Measurements from ENCODE around the gene PRR36. TPM values are rescaled to one million over a fixed set of nuclear protein-coding genes. Genes with fewer than 3 reads are reported as not detected.

PRR36 gene
- total and polyA plus RNA-seq, 2 donors (not counting 1 experiment from before 2014, with no cell fraction given) = 0.01 TPM; not detected in 1

- H3K79me2 ChIP-seq (ENCODE audit: control insufficient read depth, insufficient read depth, low read length) = peaks cover 13% of the 10 kb centered on the region
- no peaks in the 10 kb centered on the region for H3K27me3 ChIP-seq (replicated peaks in 1 of 4; ENCODE audit: control extremely low read depth in 1 of 4, control insufficient read depth in 3 of 4, insufficient read depth in 4 of 4, low read length in 3 of 4)
- ChIA-PET CTCF (no interaction called here), POLR2A (no interaction called here)
- no peak overlapping the region for H3K4me2 ChIP-seq (replicated peaks; ENCODE audit: low read depth, low read length, poor library complexity, severe bottlenecking)
- no peak overlapping the region for H3K4me3 ChIP-seq (ENCODE audit: control extremely low read depth in 1 of 5, extremely low read depth in 1 of 5, insufficient read depth in 1 of 5, low read depth in 2 of 5, low read length in 4 of 5)
- H2AFZ ChIP-seq (ENCODE audit: insufficient read depth, low read depth, low read length, poor library complexity, severe bottlenecking) = no peak overlapping the region
- Mint-ChIP-seq H3K27me3 (no peaks in the 10 kb centered on the region), H3K4me3 (no peak overlapping the region), H3K9me3 (ENCODE audit: insufficient read depth) (no peaks in the 10 kb centered on the region), H3K4me1 (no peaks in the 10 kb centered on the region), H3K27ac (no peak overlapping the region)
- no peak overlapping the region for H3K9ac ChIP-seq (ENCODE audit: low read length)
- no peak for DNase-seq
- WGBS (ENCODE audit: insufficient coverage) = 95% methylated on average over 13 of the region's 19 CpGs
- TF ChIP-seq EZH2 (IDR thresholded peaks at IDR 0.05; ENCODE audit: borderline replicate concordance, insufficient read depth, low read depth, low read length, poor library complexity, severe bottlenecking) (no peak), CTCF (IDR thresholded peaks at IDR 0.05) (no peak)
- H3K9me3 ChIP-seq (ENCODE audit: control extremely low read depth in 1 of 3, control insufficient read depth in 2 of 3, insufficient read depth in 1 of 3, low read length in 2 of 3) = no peaks in the 10 kb centered on the region
- H4K20me1 ChIP-seq (ENCODE audit: control insufficient read depth, insufficient read depth, low read length, poor library complexity, severe bottlenecking) = peaks cover 11% of the 10 kb centered on the region
- no peaks in the 10 kb centered on the region for H3K4me1 ChIP-seq (ENCODE audit: control insufficient read depth in 2 of 2, insufficient read depth in 2 of 2, low read length in 2 of 2)
- H3K27ac ChIP-seq (ENCODE audit: low read length in 2 of 2) = no peak overlapping the region
- no peaks in the 10 kb centered on the region for H3K36me3 ChIP-seq (replicated peaks in 1 of 2; ENCODE audit: control extremely low read depth in 1 of 2, control insufficient read depth in 1 of 2, extremely low read depth in 1 of 2, insufficient read depth in 2 of 2, low read length in 1 of 2)
- intact Hi-C loops (cut with micrococcal nuclease) = no loop called here
- no peak for ATAC-seq (ENCODE audit: low read depth)
Observed at GRCh38 chr19:7846155-7846646, 28.0 kb downstream of the PRR36 start.

- Histone ChIP-seq H3K9me3 (ENCODE audit: control extremely low read depth in 1 of 3, control insufficient read depth in 2 of 3, insufficient read depth in 1 of 3, low read length in 2 of 3) (peaks cover 0 to 1% (median 0%) of the 10 kb centered on the region in 3 donors), H3K27ac (ENCODE audit: low read length in 2 of 2) (no peak overlapping the region), H3K4me3 (ENCODE audit: control extremely low read depth in 1 of 5, extremely low read depth in 1 of 5, insufficient read depth in 1 of 5, low read depth in 2 of 5, low read length in 4 of 5) (no peak overlapping the region), H2AFZ (ENCODE audit: insufficient read depth, low read depth, low read length, poor library complexity, severe bottlenecking) (no peak overlapping the region), H3K36me3 (replicated peaks in 1 of 2; ENCODE audit: control extremely low read depth in 1 of 2, control insufficient read depth in 1 of 2, extremely low read depth in 1 of 2, insufficient read depth in 2 of 2, low read length in 1 of 2) (no peaks in the 10 kb centered on the region), H3K4me2 (replicated peaks; ENCODE audit: low read depth, low read length, poor library complexity, severe bottlenecking) (no peak overlapping the region), H4K20me1 (ENCODE audit: control insufficient read depth, insufficient read depth, low read length, poor library complexity, severe bottlenecking) (peaks cover 11% of the 10 kb centered on the region), H3K4me1 (ENCODE audit: control insufficient read depth in 2 of 2, insufficient read depth in 2 of 2, low read length in 2 of 2) (no peaks in the 10 kb centered on the region), H3K9ac (ENCODE audit: low read length) (no peak overlapping the region), H3K27me3 (replicated peaks in 1 of 4; ENCODE audit: control extremely low read depth in 1 of 4, control insufficient read depth in 3 of 4, insufficient read depth in 4 of 4, low read length in 3 of 4) (no peaks in the 10 kb centered on the region), H3K79me2 (ENCODE audit: control insufficient read depth, insufficient read depth, low read length) (peaks cover 13% of the 10 kb centered on the region)
- TF ChIP-seq CTCF (IDR thresholded peaks at IDR 0.05) (no peak), EZH2 (IDR thresholded peaks at IDR 0.05; ENCODE audit: borderline replicate concordance, insufficient read depth, low read depth, low read length, poor library complexity, severe bottlenecking) (no peak)
- Mint-ChIP-seq H3K4me1 (no peaks in the 10 kb centered on the region), H3K27me3 (no peaks in the 10 kb centered on the region), H3K4me3 (no peak overlapping the region), H3K27ac (no peak overlapping the region), H3K9me3 (ENCODE audit: insufficient read depth) (no peaks in the 10 kb centered on the region)
- ChIA-PET POLR2A (no interaction called here), CTCF (no interaction called here)
- DNase-seq (no peak), ATAC-seq (ENCODE audit: low read depth) (no peak)
- intact Hi-C loops (cut with micrococcal nuclease) = no loop called here
- 95% methylated on average over 20 of the region's 20 CpGs for WGBS (ENCODE audit: insufficient coverage)
Observed at GRCh38 chr19:7845390-7846154, 28.6 kb downstream of the PRR36 start.
